DMS53 treated with DMSO at 0.1 percent for 48 hours (cell line): ENCODE data around the gene TMCC1.
"Not testable (repeated sequence)": the region's sequence is repeated elsewhere in the genome, so short reads cannot be mapped to it uniquely, and the experiment has no call there.

Source experiments
- DNase-seq: peaks from one replicate; lab custom pipeline; 2025; ENCODE audit not compliant: unreplicated experiment; lab: John Stamatoyannopoulos, UW

TMCC1 gene

GRCh38 chr3:129892857-129893580 is 492 bp downstream of the TMCC1 start:
- peak; percentile 16 for DNase-seq

GRCh38 chr3:129892486-129892856 is 1.0 kb downstream of the TMCC1 start:
- DNase-seq = no peak

- no peak for DNase-seq
These were observed 2.6 kb downstream of the TMCC1 start for GRCh38 chr3:129890891-129891290.

GRCh38 chr3:129890125-129890524 is 3.4 kb downstream of the TMCC1 start:
- DNase-seq = peak; percentile 69

GRCh38 chr3:129888771-129889170 is 4.7 kb downstream of the TMCC1 start:
- no peak for DNase-seq

- no peak for DNase-seq
These were observed 12.2 kb downstream of the TMCC1 start for GRCh38 chr3:129881261-129881660.

- no peak for DNase-seq
These were observed 15.2 kb downstream of the TMCC1 start for GRCh38 chr3:129878355-129878754.

- DNase-seq = not testable (repeated sequence)
These were observed 19.0 kb downstream of the TMCC1 start for GRCh38 chr3:129874479-129874878.

- no peak for DNase-seq
These were observed 24.6 kb downstream of the TMCC1 start for GRCh38 chr3:129868912-129869311.

GRCh38 chr3:129867506-129868124 is 25.9 kb downstream of the TMCC1 start:
- no peak for DNase-seq

GRCh38 chr3:129865806-129866205 is 27.7 kb downstream of the TMCC1 start:
- no peak for DNase-seq

- DNase-seq = no peak
These were observed 29.0 kb downstream of the TMCC1 start for GRCh38 chr3:129864519-129864918.

- no peak for DNase-seq
These were observed 34.2 kb downstream of the TMCC1 start for GRCh38 chr3:129859272-129859671.

GRCh38 chr3:129857899-129858298 is 35.6 kb downstream of the TMCC1 start:
- no peak for DNase-seq

- not testable (repeated sequence) for DNase-seq
These were observed 36.7 kb downstream of the TMCC1 start for GRCh38 chr3:129856790-129857189.

GRCh38 chr3:129855832-129856419 is 37.6 kb downstream of the TMCC1 start:
- DNase-seq = no peak

GRCh38 chr3:129855170-129855831 is 38.2 kb downstream of the TMCC1 start:
- DNase-seq = no peak

GRCh38 chr3:129854460-129854859 is 39.1 kb downstream of the TMCC1 start:
- no peak for DNase-seq

- DNase-seq = no peak
These were observed 47.6 kb downstream of the TMCC1 start for GRCh38 chr3:129845956-129846355.

GRCh38 chr3:129840707-129841360 is 52.7 kb downstream of the TMCC1 start:
- no peak for DNase-seq

GRCh38 chr3:129838086-129838485 is 55.4 kb downstream of the TMCC1 start:
- DNase-seq = no peak
